MM.1S (cell line): ENCODE results near the gene SEC24B.

Experiments used
- DNase-seq: peaks from one replicate; pipeline ENCODE4 v3.0.0-alpha.2; 2015
- H2AFZ ChIP-seq: fragments of 300-600 bp; sonication (generic); 2 replicates; pipeline ENCODE4 v1.6.0; 2016; ENCODE audit warnings: antibody characterized with exemption, low read length
- H3F3A ChIP-seq: fragments of 300-600 bp; sonication (generic); 2 replicates; pipeline ENCODE4 v1.6.1; 2016; ENCODE audit warnings: mild to moderate bottlenecking, antibody characterized with exemption, low read length, moderate library complexity, mixed read lengths; ENCODE audit not compliant: insufficient read depth
- H3K27ac ChIP-seq: fragments of 300-600 bp; sonication (generic); 2 replicates; pipeline ENCODE4 v1.5.1; 2016; ENCODE audit warnings: mild to moderate bottlenecking, low read length
- H3K27me3 ChIP-seq: fragments of 300-600 bp; sonication (generic); replicated peaks from 2 replicates; pipeline ENCODE4 v1.6.0; 2016; ENCODE audit warnings: low read length; ENCODE audit not compliant: insufficient read depth
- H3K36me3 ChIP-seq: fragments of 300-600 bp; sonication (generic); replicated peaks from 2 replicates; pipeline ENCODE4 v1.6.1; 2016; ENCODE audit warnings: mild to moderate bottlenecking, low read length, mixed read lengths; ENCODE audit not compliant: insufficient read depth
- H3K4me1 ChIP-seq: fragments of 300-600 bp; sonication (generic); 2 replicates; pipeline ENCODE4 v1.6.1; 2016; ENCODE audit warnings: low read length, mixed read lengths
- H3K4me2 ChIP-seq: fragments of 300-600 bp; sonication (generic); 2 replicates; pipeline ENCODE4 v1.6.0; 2016; ENCODE audit warnings: low read depth, low read length
- H3K4me3 ChIP-seq: fragments of 300-600 bp; sonication (generic); 2 replicates; pipeline ENCODE4 v1.5.1; 2016; ENCODE audit warnings: low read length, mixed read lengths
- H3K79me2 ChIP-seq: fragments of 300-600 bp; sonication (generic); 2 replicates; pipeline ENCODE4 v1.6.1; 2016; ENCODE audit warnings: mixed run types, low read length, mixed read lengths
- H3K9ac ChIP-seq: fragments of 300-600 bp; sonication (generic); 2 replicates; pipeline ENCODE4 v1.6.1; 2016; ENCODE audit warnings: low read length, mixed read lengths
- H3K9me2 ChIP-seq: fragments of 300-600 bp; sonication (generic); replicated peaks from 2 replicates; pipeline ENCODE4 v1.6.1; 2016; ENCODE audit warnings: mild to moderate bottlenecking, low read length, mixed read lengths; ENCODE audit not compliant: insufficient read depth
- H3K9me3 ChIP-seq: fragments of 300-600 bp; sonication (generic); replicated peaks from 2 replicates; pipeline ENCODE4 v1.6.1; 2016; ENCODE audit warnings: mild to moderate bottlenecking, low read length, mixed read lengths; ENCODE audit not compliant: insufficient read depth
- H4K20me1 ChIP-seq: fragments of 300-600 bp; sonication (generic); 2 replicates; pipeline ENCODE4 v1.6.1; 2016; ENCODE audit warnings: mild to moderate bottlenecking, low read length, moderate library complexity, mixed read lengths; ENCODE audit not compliant: insufficient read depth
- CTCF ChIP-seq: fragments of 300-600 bp; sonication (generic); IDR thresholded peaks from 2 replicates; pipeline ENCODE4 v1.5.1; 2016; ENCODE audit warnings: antibody characterized with exemption, low read length, mixed read lengths
- EZH2 ChIP-seq: fragments of 300-600 bp; sonication (generic); optimal IDR thresholded peaks from 2 replicates; pipeline ENCODE3; 2017; ENCODE audit warnings: low read depth, mild to moderate bottlenecking, antibody characterized with exemption, low read length, mixed read lengths
- EZH2phosphoT487 ChIP-seq: fragments of 300-600 bp; sonication (generic); IDR thresholded peaks from 2 replicates; pipeline ENCODE4 v1.6.1; 2018; ENCODE audit warnings: antibody characterized with exemption, low read length

The SEC24B gene

GRCh38 chr4:109435635-109436034, 2.0 kb downstream of the SEC24B start:
- TF ChIP-seq CTCF = no peak
- no peak for TF ChIP-seq EZH2phosphoT487
- TF ChIP-seq EZH2 = no peak
- no peak overlapping the region for H3K9ac ChIP-seq

GRCh38 chr4:109436504-109436903, 2.9 kb downstream of the SEC24B start:
- Histone ChIP-seq H3K9ac (no peak overlapping the region), H3K4me3 (no peak overlapping the region), H3K27me3 (no peaks in the 10 kb centered on the region), H3K79me2 (peaks cover 75% of the 10 kb centered on the region), H3K9me3 (no peaks in the 10 kb centered on the region), H4K20me1 (peaks cover 13% of the 10 kb centered on the region), H3K27ac (no peak overlapping the region), H3F3A (peaks cover 9% of the 10 kb centered on the region; the same call in 1 of the 2 replicates), H2AFZ (no peak overlapping the region), H3K36me3 (no peaks in the 10 kb centered on the region), H3K9me2 (no peaks in the 10 kb centered on the region), H3K4me1 (peaks cover 13% of the 10 kb centered on the region), H3K4me2 (no peak overlapping the region)
- DNase-seq = no peak
- TF ChIP-seq EZH2phosphoT487 (no peak), CTCF (no peak), EZH2 (no peak)

More at GRCh38 chr4:109435635-109436034, 2.0 kb downstream of the SEC24B start:
- Histone ChIP-seq H3K27me3 (no peaks in the 10 kb centered on the region), H3K9me3 (no peaks in the 10 kb centered on the region), H3K4me2 (peak overlapping the region; percentile 66; the same call in 1 of the 2 replicates), H3K4me1 (peaks cover 13% of the 10 kb centered on the region), H3K79me2 (peaks cover 67% of the 10 kb centered on the region), H2AFZ (no peak overlapping the region), H3K4me3 (no peak overlapping the region), H3K27ac (no peak overlapping the region), H4K20me1 (peaks cover 5% of the 10 kb centered on the region), H3F3A (peaks cover 9% of the 10 kb centered on the region; the same call in 1 of the 2 replicates), H3K9me2 (no peaks in the 10 kb centered on the region), H3K36me3 (no peaks in the 10 kb centered on the region)
- DNase-seq = no peak

GRCh38 chr4:109440948-109441347, 7.3 kb downstream of the SEC24B start:
- no peak for TF ChIP-seq CTCF
- TF ChIP-seq EZH2phosphoT487 = no peak
- no peak for TF ChIP-seq EZH2
- H3F3A ChIP-seq = peaks cover 6% of the 10 kb centered on the region; the same call in 1 of the 2 replicates
- no peaks in the 10 kb centered on the region for H3K9me3 ChIP-seq
- DNase-seq = no peak
- H4K20me1 ChIP-seq = peaks cover 16% of the 10 kb centered on the region; the same call in 1 of the 2 replicates
- H3K4me3 ChIP-seq = no peak overlapping the region
- no peaks in the 10 kb centered on the region for H3K27me3 ChIP-seq
- no peak overlapping the region for H3K27ac ChIP-seq
- no peak overlapping the region for H2AFZ ChIP-seq
- no peak overlapping the region for H3K9ac ChIP-seq
- no peak overlapping the region for H3K4me2 ChIP-seq
- H3K79me2 ChIP-seq = peaks cover 95% of the 10 kb centered on the region
- no peaks in the 10 kb centered on the region for H3K36me3 ChIP-seq
- 0 out of 2 replicates have a peak, but pooled peaks cover 8% of the 10 kb centered on the region for H3K4me1 ChIP-seq
- H3K9me2 ChIP-seq = no peaks in the 10 kb centered on the region
